Measurements from ENCODE around the gene SCGB1C1. TPM values are rescaled to one million over a fixed set of nuclear protein-coding genes. Genes with fewer than 3 reads are reported as not detected.

The SCGB1C1 gene
- total RNA-seq, 1 experiment from 2014 or later, result not detected

Other genes starting within 250 kb of the SCGB1C1 start
- gene BET1L, start 14.3 kb downstream of the SCGB1C1 start, total RNA-seq (2014; rRNA removed; shearing (Covaris generic)), result 9.6 and 10.3 TPM in 2 replicates
- gene RIC8A, start 14.6 kb downstream of the SCGB1C1 start, total RNA-seq (2014; rRNA removed; shearing (Covaris generic)), result 75.5 and 91.3 TPM in 2 replicates
- gene SIRT3, start 43.3 kb downstream of the SCGB1C1 start, total RNA-seq (2014; rRNA removed; shearing (Covaris generic)), result 7.0 and 7.6 TPM in 2 replicates
- 136 and 173 TPM in 2 replicates for gene PSMD13, start 43.9 kb downstream of the SCGB1C1 start, total RNA-seq (2014; rRNA removed; shearing (Covaris generic))
- not detected in 2 replicates for gene NLRP6, start 85.3 kb downstream of the SCGB1C1 start, total RNA-seq (2014; rRNA removed; shearing (Covaris generic))
- 1.3 and 1.6 TPM in 2 replicates for gene PGGHG, start 96.0 kb downstream of the SCGB1C1 start, total RNA-seq (2014; rRNA removed; shearing (Covaris generic))
- gene IFITM5, start 106.4 kb downstream of the SCGB1C1 start, total RNA-seq (2014; rRNA removed; shearing (Covaris generic)), result not detected in 2 replicates
- 28.0 and 30.6 TPM in 2 replicates for gene IFITM2, start 114.7 kb downstream of the SCGB1C1 start, total RNA-seq (2014; rRNA removed; shearing (Covaris generic))
- 13.6 and 14.3 TPM in 2 replicates for gene IFITM1, start 121.0 kb downstream of the SCGB1C1 start, total RNA-seq (2014; rRNA removed; shearing (Covaris generic))
- gene IFITM3, start 127.8 kb downstream of the SCGB1C1 start, total RNA-seq (2014; rRNA removed; shearing (Covaris generic)), result 102 and 111 TPM in 2 replicates
- gene B4GALNT4, start 176.4 kb downstream of the SCGB1C1 start, total RNA-seq (2014; rRNA removed; shearing (Covaris generic)), result not detected in 2 replicates
- gene PKP3, start 201.1 kb downstream of the SCGB1C1 start, total RNA-seq (2014; rRNA removed; shearing (Covaris generic)), result 0.84 and 2.9 TPM in 2 replicates
- 14.3 and 19.2 TPM in 2 replicates for gene SIGIRR, start 221.9 kb downstream of the SCGB1C1 start, total RNA-seq (2014; rRNA removed; shearing (Covaris generic))
- not detected in 2 replicates for gene ANO9, start 248.9 kb downstream of the SCGB1C1 start, total RNA-seq (2014; rRNA removed; shearing (Covaris generic))

Data from RPMI7951 (cell line).